ENCODE results near the gene TTC33.
"Not testable (repeated sequence)": the region's sequence is repeated elsewhere in the genome, so short reads cannot be mapped to it uniquely, and the experiment has no call there.

The TTC33 gene

GRCh38 chr5:40652441-40653220, 103.1 kb downstream of the TTC33 start:
- no peak for DNase-seq (ENCODE audit: low spot score)

- no peak for DNase-seq (ENCODE audit: low spot score)
These were observed 104.6 kb downstream of the TTC33 start for GRCh38 chr5:40651201-40651600.

GRCh38 chr5:40649463-40650030, 106.2 kb downstream of the TTC33 start:
- no peak for DNase-seq (ENCODE audit: low spot score)

GRCh38 chr5:40648150-40648549, 107.6 kb downstream of the TTC33 start:
- DNase-seq (ENCODE audit: low spot score): no peak

- no peak for DNase-seq (ENCODE audit: low spot score)
These were observed 109.5 kb downstream of the TTC33 start for GRCh38 chr5:40646266-40646665.

- DNase-seq (ENCODE audit: low spot score): not testable (repeated sequence)
These were observed 116.2 kb downstream of the TTC33 start for GRCh38 chr5:40639531-40639930.

- DNase-seq (ENCODE audit: low spot score): no peak
These were observed 121.2 kb downstream of the TTC33 start for GRCh38 chr5:40634593-40634992.

- DNase-seq (ENCODE audit: low spot score): no peak
These were observed 121.6 kb downstream of the TTC33 start for GRCh38 chr5:40634154-40634553.

- no peak for DNase-seq (ENCODE audit: low spot score)
These were observed 124.5 kb downstream of the TTC33 start for GRCh38 chr5:40631236-40631635.

GRCh38 chr5:40630126-40630525, 125.6 kb downstream of the TTC33 start:
- DNase-seq (ENCODE audit: low spot score): no peak

- DNase-seq (ENCODE audit: low spot score): no peak
These were observed 127.4 kb downstream of the TTC33 start for GRCh38 chr5:40628407-40628806.

- DNase-seq (ENCODE audit: low spot score): no peak
These were observed 128.1 kb downstream of the TTC33 start for GRCh38 chr5:40627706-40628105.

GRCh38 chr5:40626801-40627200, 129.0 kb downstream of the TTC33 start:
- no peak for DNase-seq (ENCODE audit: low spot score)

- DNase-seq (ENCODE audit: low spot score): no peak
These were observed 132.0 kb downstream of the TTC33 start for GRCh38 chr5:40623480-40624420.

GRCh38 chr5:40622463-40623252, 133.1 kb downstream of the TTC33 start:
- DNase-seq (ENCODE audit: low spot score): no peak

GRCh38 chr5:40619421-40619820, 136.3 kb downstream of the TTC33 start:
- no peak for DNase-seq (ENCODE audit: low spot score)

GRCh38 chr5:40618926-40619325, 136.8 kb downstream of the TTC33 start:
- DNase-seq (ENCODE audit: low spot score): no peak

- no peak for DNase-seq (ENCODE audit: low spot score)
These were observed 139.0 kb downstream of the TTC33 start for GRCh38 chr5:40616781-40617180.

GRCh38 chr5:40615586-40616170, 140.1 kb downstream of the TTC33 start:
- DNase-seq (ENCODE audit: low spot score): no peak

- DNase-seq (ENCODE audit: low spot score): no peak
These were observed 140.7 kb downstream of the TTC33 start for GRCh38 chr5:40614923-40615585.

- no peak for DNase-seq (ENCODE audit: low spot score)
These were observed 141.3 kb downstream of the TTC33 start for GRCh38 chr5:40614466-40614865.

Measured in hepatic stellate cell (primary cell).